GM21737 (cell line): ENCODE results near the gene CTDP1.
"Not testable (repeated sequence)": the region's sequence is repeated elsewhere in the genome, so short reads cannot be mapped to it uniquely, and the experiment has no call there.

Source experiments
- ATAC-seq: cut with Tn5 transposase; IDR thresholded peaks from one replicate; pipeline ENCODE4 v1.9.1; 2021; ENCODE audit warnings: mild to moderate bottlenecking, moderate library complexity; ENCODE audit not compliant: unreplicated experiment

Gene CTDP1

GRCh38 chr18:79738041-79738461, 58.4 kb downstream of the CTDP1 start:
- no peak for ATAC-seq

DNA sequence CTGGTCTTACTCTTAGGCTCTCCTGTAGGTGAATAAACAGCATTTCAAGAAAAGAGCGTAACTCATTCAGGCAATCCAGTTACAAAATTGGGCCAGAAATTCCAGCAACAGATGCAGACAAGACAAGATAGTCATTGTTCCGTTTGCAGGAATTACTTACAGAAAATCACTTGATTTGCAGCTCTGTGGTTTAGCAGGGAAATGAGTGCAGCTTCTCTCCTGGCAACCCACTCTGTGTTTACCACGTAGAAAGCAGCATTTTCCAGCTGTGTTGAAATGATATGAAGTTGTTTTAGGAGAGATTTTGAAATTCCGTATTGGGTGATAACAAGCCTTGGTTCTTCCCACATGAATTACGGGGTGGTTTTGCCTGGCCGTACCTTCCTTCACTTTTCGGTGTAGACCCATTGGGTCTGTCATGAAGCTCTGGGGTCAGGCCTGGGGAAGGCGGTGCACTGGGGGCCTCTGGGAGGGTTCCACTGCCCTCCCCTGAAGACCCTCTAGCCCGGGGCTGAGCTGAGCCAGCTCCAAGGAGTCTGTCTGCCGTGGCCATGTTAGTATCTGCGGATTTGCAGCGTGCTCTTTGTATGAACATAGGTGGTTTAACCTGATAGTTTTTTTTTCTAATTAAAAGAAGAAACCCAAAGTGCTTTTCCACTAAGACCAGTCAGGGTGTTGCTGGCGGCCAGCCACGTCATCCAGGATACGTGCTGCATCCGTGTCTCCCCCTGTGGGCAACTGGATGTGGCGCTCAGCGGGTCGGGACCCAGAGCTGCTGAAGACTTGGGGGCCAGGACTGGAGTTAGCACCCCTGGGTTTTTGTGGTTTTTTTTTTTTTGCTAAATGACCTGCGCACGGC, 59.2 kb downstream of the CTDP1 start:
- ATAC-seq, result no peak

DNA sequence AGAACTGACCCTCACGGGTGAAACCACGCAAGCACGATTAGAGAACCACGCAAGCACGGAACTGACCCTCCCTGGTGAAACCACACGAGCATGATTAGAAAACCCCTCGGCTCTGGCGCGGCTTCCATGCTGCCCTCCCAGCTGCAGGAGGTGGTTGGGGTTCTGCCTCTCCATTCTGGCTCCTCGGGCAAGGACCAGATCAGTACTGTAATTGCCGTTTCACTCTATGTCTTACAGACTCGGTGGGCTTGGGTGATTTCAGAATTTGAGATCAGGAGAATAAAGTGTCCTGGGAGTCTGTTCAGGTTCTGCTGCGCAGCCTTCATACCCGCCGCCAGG, 59.8 kb downstream of the CTDP1 start:
- no peak for ATAC-seq

GRCh38 chr18:79740047-79740446, 60.4 kb downstream of the CTDP1 start:
- ATAC-seq, result not testable (repeated sequence)

DNA sequence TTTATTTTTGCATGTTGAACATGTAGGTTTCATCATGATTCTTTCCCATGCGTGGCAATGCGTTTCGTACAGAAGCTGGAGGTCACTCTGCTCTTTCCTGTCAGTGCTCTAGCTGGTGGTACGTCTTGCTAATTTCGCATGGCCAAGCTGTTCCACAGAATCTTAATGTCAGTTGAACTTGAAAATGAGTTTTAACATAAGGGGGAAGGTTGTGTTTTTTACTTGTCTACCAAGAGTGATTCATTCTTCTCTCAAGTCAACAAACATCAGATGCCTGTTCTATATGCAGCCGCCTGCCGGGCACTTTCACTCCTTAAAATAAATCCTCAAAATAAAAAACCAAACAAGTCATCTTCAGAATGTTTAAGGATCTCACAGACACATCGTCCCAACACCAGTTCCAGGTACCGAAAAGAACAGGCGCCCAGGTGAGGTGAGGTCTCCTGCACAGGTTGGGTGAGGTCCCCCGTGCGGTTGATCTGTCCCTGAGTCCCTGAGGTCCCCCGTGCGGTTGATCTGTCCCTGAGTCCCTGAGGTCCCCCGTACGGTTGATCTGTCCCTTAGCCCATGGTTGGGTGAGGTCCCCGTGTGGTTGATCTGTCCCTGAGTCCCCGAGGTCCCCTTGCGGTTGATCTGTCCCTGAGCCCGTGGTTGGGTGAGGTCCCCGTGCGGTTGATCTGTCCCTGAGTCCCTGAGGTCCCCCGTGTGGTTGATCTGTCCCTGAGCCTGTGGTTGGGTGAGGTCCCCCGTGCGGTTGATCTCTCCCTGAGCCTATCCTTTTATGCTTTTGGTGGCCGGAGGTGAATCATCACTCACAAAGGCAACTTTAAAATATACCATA, 61.1 kb downstream of the CTDP1 start:
- no peak for ATAC-seq

GRCh38 chr18:79741362-79741700, 61.7 kb downstream of the CTDP1 start:
- no peak for ATAC-seq

- ATAC-seq, result no peak
Measured at GRCh38 chr18:79742076-79742475, 62.5 kb downstream of the CTDP1 start.

DNA sequence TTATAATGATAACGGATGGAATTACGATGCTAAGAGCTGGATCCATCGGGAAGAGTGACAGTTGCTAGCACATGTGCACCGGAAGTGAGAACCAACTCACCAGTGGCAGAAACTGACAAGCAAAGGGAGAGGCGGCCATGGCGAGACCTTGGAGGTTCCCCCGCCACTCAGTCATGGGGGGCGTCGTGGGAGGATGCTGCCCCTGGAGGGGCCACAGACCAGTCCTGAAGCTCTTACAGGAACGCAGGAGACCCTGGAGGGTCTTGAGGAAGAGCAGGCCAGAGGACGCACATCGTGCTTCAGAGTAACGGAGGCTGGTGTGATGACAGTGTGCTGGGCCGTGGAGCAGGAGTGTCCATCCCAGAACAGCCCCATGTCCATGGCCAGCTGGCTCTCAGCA, 65.0 kb downstream of the CTDP1 start:
- ATAC-seq, result no peak

GRCh38 chr18:79746730-79747129, 67.1 kb downstream of the CTDP1 start:
- no peak for ATAC-seq

DNA sequence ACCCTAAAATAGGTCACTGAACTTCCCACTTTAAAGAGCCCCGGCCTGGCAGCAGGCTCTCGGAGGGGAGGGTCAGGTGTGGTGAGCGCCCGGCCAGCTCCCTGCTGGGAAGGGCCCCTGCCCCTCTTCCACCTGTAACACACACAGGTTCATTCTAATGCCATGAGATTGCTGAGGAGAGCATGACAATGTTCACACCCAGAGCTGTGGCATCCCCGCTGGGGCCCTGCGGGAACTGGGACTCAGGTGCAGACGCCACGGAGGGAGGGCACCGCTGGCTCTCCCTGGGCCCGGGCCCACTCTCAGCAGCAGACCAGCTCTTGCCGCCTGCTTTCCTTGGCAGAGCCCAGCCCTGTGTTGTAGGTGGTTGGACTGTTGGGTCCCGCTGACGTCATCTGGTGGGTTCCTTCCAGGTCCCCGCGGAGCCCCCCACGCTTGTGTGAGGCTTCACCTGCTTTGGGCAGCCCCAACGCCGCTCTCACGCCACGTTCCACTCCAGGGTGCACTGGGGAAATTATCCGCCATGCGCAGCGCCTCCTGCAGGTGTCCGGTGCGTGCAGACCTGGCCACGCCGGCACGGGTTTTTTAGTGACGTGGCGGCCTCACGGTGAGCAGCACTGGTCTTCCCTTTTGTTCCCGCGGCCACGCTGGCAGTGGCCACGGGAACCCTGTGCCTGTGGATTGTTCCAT, 67.7 kb downstream of the CTDP1 start:
- ATAC-seq, result no peak

DNA sequence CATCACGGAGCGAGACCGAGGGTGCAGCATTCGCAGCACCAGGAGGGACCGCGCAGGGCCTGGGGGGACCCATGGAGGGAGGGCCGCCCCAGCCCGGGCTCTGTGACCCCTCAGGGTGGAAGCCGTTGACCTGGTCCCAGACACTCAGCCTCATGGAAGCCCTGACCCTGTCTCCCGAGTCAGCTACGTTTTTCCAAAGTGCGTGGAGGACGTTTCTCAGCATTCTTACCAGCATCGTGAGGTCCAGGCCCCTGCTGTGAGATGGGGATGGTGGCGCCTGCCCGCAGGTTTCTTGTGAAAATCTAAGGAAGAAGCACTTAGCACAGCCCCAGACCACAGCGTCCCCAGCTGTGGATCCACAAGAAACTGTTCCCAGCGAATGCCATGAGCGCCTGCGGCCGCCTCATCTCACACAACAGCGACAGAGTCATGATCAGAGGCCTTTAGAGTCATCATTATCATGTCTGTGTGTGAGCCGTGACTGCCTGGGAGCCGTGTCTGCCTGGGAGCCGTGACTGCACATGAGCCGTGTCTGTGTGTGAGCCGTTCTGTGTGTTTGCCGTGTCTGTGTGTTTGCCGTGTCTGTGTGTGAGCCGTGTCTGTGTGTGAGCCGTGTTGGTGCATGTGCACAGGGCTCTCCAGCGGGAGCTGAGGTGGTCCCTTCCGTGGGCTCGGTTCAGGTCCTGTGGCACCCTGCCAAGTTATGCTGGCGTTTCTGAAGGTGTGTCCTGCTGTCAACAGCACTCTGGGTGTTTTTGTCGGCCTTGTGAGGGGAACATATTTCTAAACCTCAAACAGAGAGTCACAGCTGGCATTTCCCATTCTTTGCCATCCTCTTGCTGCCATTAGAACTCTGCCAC, 68.9 kb downstream of the CTDP1 start:
- no peak for ATAC-seq

DNA sequence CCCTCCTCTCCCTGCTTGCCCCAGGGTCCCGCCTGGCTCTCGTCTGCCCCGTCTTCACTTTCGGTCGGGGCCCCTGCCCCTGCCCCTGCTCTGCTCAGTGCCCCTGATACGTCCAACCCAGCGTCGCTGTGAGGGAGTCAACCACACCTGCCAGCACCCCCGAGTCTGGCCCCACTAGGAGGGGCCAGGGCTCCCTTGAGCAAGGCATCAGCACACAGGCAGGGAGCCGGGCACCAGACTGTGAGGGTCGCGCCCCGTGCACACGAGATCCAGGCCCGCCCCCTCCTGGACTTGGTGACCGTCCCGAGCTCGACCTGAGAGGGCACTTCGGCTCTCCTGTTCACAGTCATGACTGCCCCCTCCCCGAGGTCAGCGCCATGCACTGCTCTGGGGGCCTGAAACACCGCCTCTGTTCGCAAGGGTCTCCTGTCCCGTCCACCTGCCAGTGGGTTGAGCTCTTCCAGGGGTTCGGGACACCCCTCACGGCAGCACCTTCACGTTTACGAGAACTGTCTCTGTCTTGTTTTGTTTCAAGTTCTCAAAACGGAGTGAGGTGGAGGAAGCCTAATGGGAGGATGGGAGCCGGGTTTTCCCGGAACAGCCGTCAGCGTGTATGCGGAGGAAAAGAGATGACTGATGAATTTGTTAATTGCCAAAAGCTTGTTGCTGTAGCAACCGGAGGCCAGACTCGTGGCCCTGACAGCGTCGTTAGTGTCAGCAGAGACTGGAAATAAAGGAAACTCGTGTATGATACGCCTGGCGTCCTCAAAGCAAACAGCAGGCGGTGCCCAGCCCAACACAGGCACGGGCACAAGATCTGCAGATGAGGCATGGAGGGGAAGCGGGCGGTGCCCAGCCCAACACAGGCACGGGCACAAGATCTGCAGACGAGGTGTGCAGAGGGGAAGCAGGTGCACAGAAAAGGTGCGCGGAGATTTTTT, 69.9 kb downstream of the CTDP1 start:
- ATAC-seq, result no peak

- ATAC-seq, result no peak
Measured at GRCh38 chr18:79750980-79751571, 71.5 kb downstream of the CTDP1 start.

GRCh38 chr18:79751918-79752578, 72.4 kb downstream of the CTDP1 start:
- ATAC-seq, result not testable (repeated sequence)

DNA sequence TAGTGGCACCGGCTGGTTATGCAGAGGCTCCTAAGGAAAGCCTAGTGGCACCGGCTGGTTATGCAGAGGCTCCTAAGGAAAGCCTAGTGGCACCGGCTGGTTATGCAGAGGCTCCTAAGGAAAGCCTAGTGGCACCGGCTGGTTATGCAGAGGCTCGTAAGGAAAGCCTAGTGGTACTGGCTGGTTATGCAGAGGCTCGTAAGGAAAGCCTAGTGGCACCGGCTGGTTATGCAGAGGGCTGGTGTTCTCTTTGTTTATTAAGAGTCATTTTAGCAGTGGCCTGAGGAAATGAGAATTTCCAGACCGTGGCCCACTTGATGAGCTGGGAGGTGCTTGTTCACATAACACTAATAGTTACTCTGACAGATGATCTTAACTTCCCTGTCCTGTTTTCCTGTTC, 73.3 kb downstream of the CTDP1 start:
- not testable (repeated sequence) for ATAC-seq

- ATAC-seq, result no peak
Measured at GRCh38 chr18:79753391-79753851, 73.8 kb downstream of the CTDP1 start.

GRCh38 chr18:79754022-79754761, 74.6 kb downstream of the CTDP1 start:
- ATAC-seq, result no peak

DNA sequence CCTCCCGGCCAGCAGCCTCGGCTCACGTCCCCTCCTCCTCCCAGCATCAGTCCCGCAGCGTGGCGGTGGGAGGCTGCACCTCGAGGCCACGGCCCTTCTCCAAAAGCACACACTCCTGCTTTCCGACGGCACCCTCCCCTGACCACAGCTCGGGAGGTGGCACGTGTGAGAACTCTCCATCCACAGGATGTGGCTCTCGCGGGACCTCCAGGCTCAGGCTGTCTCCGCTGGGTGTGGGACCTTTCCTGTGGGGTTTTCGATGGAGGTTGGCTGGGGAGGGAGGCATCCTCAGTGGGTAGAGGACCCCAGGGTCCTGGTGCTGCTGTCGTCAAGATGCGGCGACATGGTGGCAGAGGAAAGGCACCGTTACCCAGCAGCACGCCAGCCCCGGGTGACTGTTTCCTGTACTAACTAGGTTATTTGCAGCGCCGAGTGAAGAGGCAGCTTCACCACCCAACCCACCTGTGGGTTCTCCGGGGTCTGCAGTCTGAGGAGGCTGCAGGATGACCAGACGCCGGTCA, 75.3 kb downstream of the CTDP1 start:
- no peak for ATAC-seq
